ENCODE data around the gene BLTP1.

The BLTP1 gene

DNA sequence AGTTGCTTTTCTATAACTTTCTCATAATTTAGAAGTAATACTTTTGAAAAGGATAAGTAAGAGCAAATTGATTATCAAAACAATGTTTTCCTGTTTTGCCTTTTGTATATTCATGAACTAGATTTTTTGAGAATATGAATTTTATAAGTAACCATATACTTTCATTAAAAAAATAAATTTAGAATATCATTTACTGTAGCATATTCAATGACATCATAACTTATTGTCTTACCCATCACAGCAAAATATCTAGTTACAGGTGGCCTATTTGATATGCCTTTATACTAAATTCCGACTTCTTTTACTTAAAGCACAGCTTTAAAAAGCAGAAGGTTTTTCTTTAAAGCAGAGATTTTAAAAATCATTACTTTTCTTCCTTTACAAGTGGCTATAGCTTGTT lies 20.1 kb downstream of the BLTP1 start:
- no peak for DNase-seq

DNA sequence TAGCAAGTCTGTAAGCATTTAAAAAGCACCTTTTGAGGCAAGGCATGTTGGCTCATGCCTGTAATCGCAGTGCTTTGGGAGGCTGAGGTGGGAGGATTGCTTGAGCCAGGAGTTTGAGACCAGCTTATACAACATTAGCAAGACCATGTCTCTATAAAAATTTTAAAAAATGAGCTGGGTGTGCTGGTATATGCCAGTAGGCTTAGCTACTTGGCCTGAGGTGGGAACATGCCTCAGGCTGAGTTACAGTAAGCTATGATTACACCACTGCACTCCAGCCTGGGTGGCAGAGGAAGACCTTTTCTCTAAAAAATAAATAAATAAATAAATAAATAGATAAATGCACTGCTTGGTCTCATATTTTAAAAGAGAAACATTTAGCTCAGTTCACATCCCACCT lies 26.8 kb downstream of the BLTP1 start:
- no peak for DNase-seq

DNA sequence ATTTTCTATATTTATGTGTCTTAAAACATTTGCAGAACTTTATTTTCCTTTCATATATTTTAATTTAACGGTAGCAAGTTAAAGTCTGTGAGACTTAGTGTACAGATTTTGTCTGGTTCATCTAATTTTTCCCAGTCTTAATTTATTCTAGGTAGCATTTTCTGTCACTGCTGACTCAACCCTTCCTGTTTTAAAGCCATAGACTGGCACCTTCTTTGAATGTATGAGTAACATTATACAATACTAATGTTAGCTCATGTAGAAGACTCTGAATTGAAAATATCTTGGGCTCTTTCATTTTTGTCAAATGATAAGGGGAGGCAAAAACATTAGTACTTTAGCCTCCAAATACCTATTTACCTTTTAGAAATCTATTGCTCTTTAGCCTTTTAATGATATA lies 43.6 kb downstream of the BLTP1 start:
- no peak for DNase-seq

All from stimulated activated CD4-positive, alpha-beta T cell treated with anti-CD3 and anti-CD28 coated beads, Interleukin-4, amount 100 ng/mL, for 4 hours (primary cell).